ENCODE results near the gene SHBG. TPM values are rescaled to one million over a fixed set of nuclear protein-coding genes. Genes with fewer than 3 reads are reported as not detected.

SHBG gene
- total and polyA plus RNA-seq, 2 experiments from 2014 or later: 2.2 to 5.6 TPM

- TF ChIP-seq CTCF (IDR thresholded peaks at IDR 0.05; ENCODE audit: low read depth, low read length): no peak
- no peak for DNase-seq (ENCODE audit: low read depth in 1 of 2, low spot score in 1 of 2)
- H3K4me1 ChIP-seq (ENCODE audit: low read depth): no peaks in the 10 kb centered on the region
- no peak overlapping the region for H3K27ac ChIP-seq
- H3K4me3 ChIP-seq: no peak overlapping the region
- no peaks in the 10 kb centered on the region for H3K9me3 ChIP-seq (ENCODE audit: low read depth)
- no peaks in the 10 kb centered on the region for H3K27me3 ChIP-seq
- H3K36me3 ChIP-seq: peaks cover 30% of the 10 kb centered on the region
Measured at GRCh38 chr17:7668482-7668881, 38.5 kb downstream of the SHBG start.

GRCh38 chr17:7673239-7673638, 43.3 kb downstream of the SHBG start:
- no peaks in the 10 kb centered on the region for H3K9me3 ChIP-seq (ENCODE audit: low read depth)
- no peaks in the 10 kb centered on the region for H3K27me3 ChIP-seq
- peak; percentile 45 for TF ChIP-seq CTCF (IDR thresholded peaks at IDR 0.05; ENCODE audit: low read depth, low read length)
- DNase-seq (ENCODE audit: low read depth in 1 of 2, low spot score in 1 of 2): peak in 1 of 2 donors; percentile 17
- H3K4me1 ChIP-seq (ENCODE audit: low read depth): no peaks in the 10 kb centered on the region
- peaks cover 38% of the 10 kb centered on the region for H3K36me3 ChIP-seq
- no peak overlapping the region for H3K27ac ChIP-seq
- H3K4me3 ChIP-seq: no peak overlapping the region

- TF ChIP-seq CTCF (IDR thresholded peaks at IDR 0.05; ENCODE audit: low read depth, low read length): no peak
- peaks cover 26% of the 10 kb centered on the region for H3K36me3 ChIP-seq
- no peak overlapping the region for H3K4me3 ChIP-seq
- H3K9me3 ChIP-seq (ENCODE audit: low read depth): no peaks in the 10 kb centered on the region
- H3K27me3 ChIP-seq: no peaks in the 10 kb centered on the region
- DNase-seq (ENCODE audit: low read depth in 1 of 2, low spot score in 1 of 2): no peak
- no peak overlapping the region for H3K27ac ChIP-seq
- no peaks in the 10 kb centered on the region for H3K4me1 ChIP-seq (ENCODE audit: low read depth)
Measured at GRCh38 chr17:7674934-7675333, 45.0 kb downstream of the SHBG start.

- no peaks in the 10 kb centered on the region for H3K4me1 ChIP-seq (ENCODE audit: low read depth)
- no peak for TF ChIP-seq CTCF (IDR thresholded peaks at IDR 0.05; ENCODE audit: low read depth, low read length)
- DNase-seq (ENCODE audit: low read depth in 1 of 2, low spot score in 1 of 2): no peak
- H3K27me3 ChIP-seq: no peaks in the 10 kb centered on the region
- no peak overlapping the region for H3K27ac ChIP-seq
- peaks cover 18% of the 10 kb centered on the region for H3K36me3 ChIP-seq
- H3K9me3 ChIP-seq (ENCODE audit: low read depth): no peaks in the 10 kb centered on the region
- no peak overlapping the region for H3K4me3 ChIP-seq
Measured at GRCh38 chr17:7676533-7676932, 46.6 kb downstream of the SHBG start.

- no peaks in the 10 kb centered on the region for H3K4me1 ChIP-seq (ENCODE audit: low read depth)
- peaks cover 15% of the 10 kb centered on the region for H3K36me3 ChIP-seq
- no peak for DNase-seq (ENCODE audit: low read depth in 1 of 2, low spot score in 1 of 2)
- H3K9me3 ChIP-seq (ENCODE audit: low read depth): no peaks in the 10 kb centered on the region
- no peak for TF ChIP-seq CTCF (IDR thresholded peaks at IDR 0.05; ENCODE audit: low read depth, low read length)
- no peak overlapping the region for H3K4me3 ChIP-seq
- H3K27me3 ChIP-seq: no peaks in the 10 kb centered on the region
- H3K27ac ChIP-seq: no peak overlapping the region
Measured at GRCh38 chr17:7677388-7678067, 47.6 kb downstream of the SHBG start.

Other genes starting within 250 kb of the SHBG start
- gene TNK1, start 249.0 kb upstream of the SHBG start, total RNA-seq: 1.3 and 2.6 TPM in 2 replicates
- gene TNK1, start 249.0 kb upstream of the SHBG start, polyA plus RNA-seq: 2.9 and 4.3 TPM in 2 replicates
- 25.9 and 33.4 TPM in 2 replicates for gene PLSCR3, start 235.6 kb upstream of the SHBG start, total RNA-seq
- 39.1 and 40.3 TPM in 2 replicates for gene PLSCR3, start 235.6 kb upstream of the SHBG start, polyA plus RNA-seq
- gene TMEM256, start 226.0 kb upstream of the SHBG start, total RNA-seq: 85.4 and 122 TPM in 2 replicates
- gene TMEM256, start 226.0 kb upstream of the SHBG start, polyA plus RNA-seq: 117 and 193 TPM in 2 replicates
- gene NLGN2, start 222.3 kb upstream of the SHBG start, total RNA-seq: 14.8 and 26.3 TPM in 2 replicates
- 5.2 and 8.4 TPM in 2 replicates for gene NLGN2, start 222.3 kb upstream of the SHBG start, polyA plus RNA-seq
- gene SPEM1, start 209.8 kb upstream of the SHBG start, total RNA-seq: not detected in 2 replicates
- not detected in 2 replicates for gene SPEM1, start 209.8 kb upstream of the SHBG start, polyA plus RNA-seq
- not detected in 2 replicates for gene SPEM2, start 204.5 kb upstream of the SHBG start, total RNA-seq
- not detected in 2 replicates for gene SPEM2, start 204.5 kb upstream of the SHBG start, polyA plus RNA-seq
- gene SPEM3, start 201.3 kb upstream of the SHBG start, total RNA-seq: not detected in 2 replicates
- gene SPEM3, start 201.3 kb upstream of the SHBG start, polyA plus RNA-seq: not detected in 2 replicates
- 10.7 and 12.1 TPM in 2 replicates for gene TMEM102, start 194.7 kb upstream of the SHBG start, total RNA-seq
- 7.9 and 10.9 TPM in 2 replicates for gene TMEM102, start 194.7 kb upstream of the SHBG start, polyA plus RNA-seq
- gene FGF11, start 190.6 kb upstream of the SHBG start, total RNA-seq: 51.9 and 56.8 TPM in 2 replicates
- 50.4 and 63.6 TPM in 2 replicates for gene FGF11, start 190.6 kb upstream of the SHBG start, polyA plus RNA-seq
- 8.5 and 14.0 TPM in 2 replicates for gene CHRNB1, start 185.1 kb upstream of the SHBG start, total RNA-seq
- 28.6 and 34.5 TPM in 2 replicates for gene CHRNB1, start 185.1 kb upstream of the SHBG start, polyA plus RNA-seq
- 28.5 and 40.4 TPM in 2 replicates for gene ZBTB4, start 150.5 kb upstream of the SHBG start, total RNA-seq
- 17.9 and 26.6 TPM in 2 replicates for gene ZBTB4, start 150.5 kb upstream of the SHBG start, polyA plus RNA-seq
- not detected in 2 replicates for gene SLC35G6, start 148.7 kb upstream of the SHBG start, total RNA-seq
- gene SLC35G6, start 148.7 kb upstream of the SHBG start, polyA plus RNA-seq: 0.10 and 1.9 TPM in 2 replicates
- gene POLR2A, start 145.8 kb upstream of the SHBG start, total RNA-seq: 40.7 and 41.3 TPM in 2 replicates
- gene POLR2A, start 145.8 kb upstream of the SHBG start, polyA plus RNA-seq: 53.8 and 62.3 TPM in 2 replicates
- gene TNFSF12, start 81.1 kb upstream of the SHBG start, total RNA-seq: 4.1 and 11.7 TPM in 2 replicates
- 3.2 and 6.7 TPM in 2 replicates for gene TNFSF12, start 81.1 kb upstream of the SHBG start, polyA plus RNA-seq
- gene TNFSF13, start 71.4 kb upstream of the SHBG start, total RNA-seq: 3.1 and 7.4 TPM in 2 replicates
- gene TNFSF13, start 71.4 kb upstream of the SHBG start, polyA plus RNA-seq: 2.5 and 3.9 TPM in 2 replicates
- 71.5 and 78.9 TPM in 2 replicates for gene SENP3, start 68.2 kb upstream of the SHBG start, total RNA-seq
- gene SENP3, start 68.2 kb upstream of the SHBG start, polyA plus RNA-seq: 43.4 and 45.0 TPM in 2 replicates
- 0.35 and 0.39 TPM in 2 replicates for gene CD68, start 50.5 kb upstream of the SHBG start, total RNA-seq
- gene CD68, start 50.5 kb upstream of the SHBG start, polyA plus RNA-seq: 0.23 TPM in 1 of 2 replicates, not detected in the other
- gene MPDU1, start 46.3 kb upstream of the SHBG start, total RNA-seq: 90.9 and 128 TPM in 2 replicates
- 63.6 and 86.9 TPM in 2 replicates for gene MPDU1, start 46.3 kb upstream of the SHBG start, polyA plus RNA-seq
- 5.4 and 6.5 TPM in 2 replicates for gene SOX15, start 40.0 kb upstream of the SHBG start, total RNA-seq
- gene SOX15, start 40.0 kb upstream of the SHBG start, polyA plus RNA-seq: 5.3 and 5.9 TPM in 2 replicates
- gene FXR2, start 15.2 kb upstream of the SHBG start, total RNA-seq: 65.0 and 69.2 TPM in 2 replicates
- 60.5 and 65.5 TPM in 2 replicates for gene FXR2, start 15.2 kb upstream of the SHBG start, polyA plus RNA-seq
- gene SAT2, start 2.3 kb upstream of the SHBG start, total RNA-seq: 130 and 143 TPM in 2 replicates
- gene SAT2, start 2.3 kb upstream of the SHBG start, polyA plus RNA-seq: 142 and 148 TPM in 2 replicates
- 26.2 and 34.6 TPM in 2 replicates for gene ATP1B2, start 20.8 kb downstream of the SHBG start, total RNA-seq
- gene ATP1B2, start 20.8 kb downstream of the SHBG start, polyA plus RNA-seq: 157 TPM in 2 replicates
- 28.9 and 30.9 TPM in 2 replicates for gene TP53, start 57.4 kb downstream of the SHBG start, total RNA-seq
- 19.4 and 25.4 TPM in 2 replicates for gene TP53, start 57.4 kb downstream of the SHBG start, polyA plus RNA-seq
- gene WRAP53, start 58.3 kb downstream of the SHBG start, total RNA-seq: 11.5 and 12.0 TPM in 2 replicates
- 17.2 and 23.0 TPM in 2 replicates for gene WRAP53, start 58.3 kb downstream of the SHBG start, polyA plus RNA-seq
- gene EFNB3, start 75.1 kb downstream of the SHBG start, total RNA-seq: 60.2 and 70.3 TPM in 2 replicates
- gene EFNB3, start 75.1 kb downstream of the SHBG start, polyA plus RNA-seq: 72.0 and 86.9 TPM in 2 replicates
- 0.88 and 3.0 TPM in 2 replicates for gene DNAH2, start 87.6 kb downstream of the SHBG start, total RNA-seq
- gene DNAH2, start 87.6 kb downstream of the SHBG start, polyA plus RNA-seq: 0.42 and 0.77 TPM in 2 replicates
- 11.1 and 20.8 TPM in 2 replicates for gene KDM6B, start 204.1 kb downstream of the SHBG start, total RNA-seq
- gene KDM6B, start 204.1 kb downstream of the SHBG start, polyA plus RNA-seq: 9.0 and 9.7 TPM in 2 replicates
- gene TMEM88, start 224.9 kb downstream of the SHBG start, total RNA-seq: 27.4 and 51.2 TPM in 2 replicates
- 31.3 and 66.1 TPM in 2 replicates for gene TMEM88, start 224.9 kb downstream of the SHBG start, polyA plus RNA-seq
- 107 and 130 TPM in 2 replicates for gene NAA38, start 227.4 kb downstream of the SHBG start, total RNA-seq
- 158 and 168 TPM in 2 replicates for gene NAA38, start 227.4 kb downstream of the SHBG start, polyA plus RNA-seq
- 14.0 and 14.3 TPM in 2 replicates for gene CYB5D1, start 227.9 kb downstream of the SHBG start, total RNA-seq
- 10.7 and 13.7 TPM in 2 replicates for gene CYB5D1, start 227.9 kb downstream of the SHBG start, polyA plus RNA-seq